ENCODE data around the gene KCNJ5. TPM values are rescaled to one million over a fixed set of nuclear protein-coding genes. Genes with fewer than 3 reads are reported as not detected.

The KCNJ5 gene
- total RNA-seq, 4 donors from 2014 or later: 0.31 to 3.2 (median 0.71) TPM

DNA sequence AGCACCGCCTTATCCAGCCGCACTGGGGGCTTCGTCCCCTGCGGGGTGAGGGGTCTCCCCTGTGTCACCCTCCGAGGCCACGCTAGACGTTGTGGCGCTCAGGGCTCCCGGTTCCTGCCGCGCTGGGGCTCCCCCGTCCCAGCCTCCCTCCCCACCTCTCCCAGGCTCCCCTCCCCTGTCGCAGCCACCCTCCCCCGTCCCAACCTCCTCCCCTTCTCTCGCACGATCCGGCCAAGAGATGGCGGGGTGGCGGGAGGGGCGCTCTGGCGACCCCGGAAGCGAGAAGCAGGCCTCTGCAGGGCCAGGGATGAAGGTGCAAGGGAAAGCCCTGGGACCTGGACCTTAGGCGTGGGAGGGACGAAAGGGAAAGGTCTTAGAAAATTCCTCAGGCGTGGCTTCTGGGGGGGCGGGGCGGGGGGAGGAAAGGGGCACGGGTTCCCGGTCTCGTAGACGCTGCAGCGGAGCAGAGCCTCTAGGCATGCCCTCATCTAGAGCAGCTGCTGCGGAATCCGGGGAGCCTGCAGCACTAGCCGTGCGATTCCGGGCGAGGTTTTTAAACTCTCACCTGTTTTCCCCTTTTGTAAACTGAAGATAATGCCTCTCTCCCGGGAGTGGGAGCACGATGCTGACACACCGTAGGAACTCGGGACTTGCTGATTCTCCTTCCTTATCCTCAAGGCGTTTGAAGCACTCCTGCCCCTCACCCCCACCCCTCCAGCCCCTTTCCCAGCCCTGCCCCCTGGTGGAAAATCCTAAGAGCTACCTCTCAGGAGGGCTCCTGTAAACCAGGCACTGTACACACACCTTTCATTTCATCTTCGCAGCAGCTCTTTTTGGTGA is 14.4 kb downstream of the KCNJ5 start:
- H3K4me1 ChIP-seq: peaks cover 0 to 42% (median 8%) of the 10 kb centered on the region in 3 donors
- 0 to 9% methylated on average over 11 to 14 of the region's 45 CpGs for WGBS, 2 donors (ENCODE audit: low coverage in 1 of 2)
- peak overlapping the region in 3 of 4 donors; percentile 65 to 74 (median 67) for H3K27ac ChIP-seq

DNA sequence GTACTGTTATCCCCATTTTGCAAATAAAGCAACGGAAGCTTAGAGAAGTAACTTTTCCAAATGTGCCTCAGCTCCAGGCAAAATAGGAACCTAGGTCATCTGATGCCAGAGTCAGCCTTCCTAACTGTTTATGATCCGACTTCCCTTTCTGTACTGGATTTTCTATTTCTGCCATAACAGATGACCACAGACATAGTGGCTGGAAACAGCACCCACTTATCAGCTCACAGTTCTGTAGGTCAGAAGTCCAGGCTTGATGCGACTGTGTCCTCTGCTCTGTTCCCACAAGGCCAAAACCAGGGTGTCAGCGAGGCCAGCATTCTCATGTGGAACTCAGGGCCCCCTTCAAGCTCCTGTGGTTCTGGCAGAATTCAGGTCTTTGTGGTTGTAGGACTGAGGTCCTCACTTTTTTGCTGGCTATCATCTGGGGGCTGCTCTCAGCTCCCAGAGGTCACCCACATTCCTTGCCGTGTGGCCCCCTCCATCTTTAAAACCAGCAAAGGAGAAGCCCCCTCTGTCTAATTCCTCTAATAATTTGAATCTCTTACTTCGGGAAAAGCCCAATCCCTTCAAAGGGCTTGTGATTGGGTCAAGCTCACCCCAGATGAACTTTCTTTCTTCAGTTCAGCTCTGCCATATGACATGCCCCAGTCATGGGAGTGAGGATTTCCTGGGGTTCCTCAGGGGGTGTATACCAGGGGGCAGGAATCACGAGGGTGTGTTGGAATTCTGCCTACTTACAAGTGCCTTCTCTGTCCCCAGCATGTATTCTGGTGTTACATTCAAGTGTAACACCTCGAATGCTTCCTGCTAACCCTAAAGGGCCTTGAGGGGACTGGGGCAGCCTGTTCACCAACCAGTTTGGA is 15.3 kb downstream of the KCNJ5 start:
- Histone ChIP-seq H3K27me3 (no peaks in the 10 kb centered on the region), H3K27ac (peak overlapping the region in 2 of 4 donors; percentile 65 to 74), H3K4me3 (peak overlapping the region in 1 of 2 donors; percentile 58), H3K9me3 (no peaks in the 10 kb centered on the region), H3K4me1 (peaks cover 0 to 37% (median 8%) of the 10 kb centered on the region in 3 donors), H3K36me3 (no peaks in the 10 kb centered on the region)
- no peak for TF ChIP-seq EP300 (IDR thresholded peaks at IDR 0.05)
- TF ChIP-seq, protein P1, sequence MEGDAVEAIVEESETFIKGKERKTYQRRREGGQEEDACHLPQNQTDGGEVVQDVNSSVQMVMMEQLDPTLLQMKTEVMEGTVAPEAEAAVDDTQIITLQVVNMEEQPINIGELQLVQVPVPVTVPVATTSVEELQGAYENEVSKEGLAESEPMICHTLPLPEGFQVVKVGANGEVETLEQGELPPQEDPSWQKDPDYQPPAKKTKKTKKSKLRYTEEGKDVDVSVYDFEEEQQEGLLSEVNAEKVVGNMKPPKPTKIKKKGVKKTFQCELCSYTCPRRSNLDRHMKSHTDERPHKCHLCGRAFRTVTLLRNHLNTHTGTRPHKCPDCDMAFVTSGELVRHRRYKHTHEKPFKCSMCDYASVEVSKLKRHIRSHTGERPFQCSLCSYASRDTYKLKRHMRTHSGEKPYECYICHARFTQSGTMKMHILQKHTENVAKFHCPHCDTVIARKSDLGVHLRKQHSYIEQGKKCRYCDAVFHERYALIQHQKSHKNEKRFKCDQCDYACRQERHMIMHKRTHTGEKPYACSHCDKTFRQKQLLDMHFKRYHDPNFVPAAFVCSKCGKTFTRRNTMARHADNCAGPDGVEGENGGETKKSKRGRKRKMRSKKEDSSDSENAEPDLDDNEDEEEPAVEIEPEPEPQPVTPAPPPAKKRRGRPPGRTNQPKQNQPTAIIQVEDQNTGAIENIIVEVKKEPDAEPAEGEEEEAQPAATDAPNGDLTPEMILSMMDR (IDR thresholded peaks at IDR 0.05): no peak
- TF ChIP-seq POLR2AphosphoS5 (IDR thresholded peaks at IDR 0.05): no peak
- TF ChIP-seq POLR2A (IDR thresholded peaks at IDR 0.05): no peak
- 76 to 85% methylated on average over 5 to 6 of the region's 8 CpGs for WGBS, 2 donors (ENCODE audit: low coverage in 1 of 2)
- ATAC-seq: peak; percentile 17

More for the DNA sequence above, 14.4 kb downstream of the KCNJ5 start:
- no peaks in the 10 kb centered on the region for H3K36me3 ChIP-seq
- TF ChIP-seq EP300 (IDR thresholded peaks at IDR 0.05) (no peak), POLR2A (IDR thresholded peaks at IDR 0.05) (no peak), POLR2AphosphoS5 (IDR thresholded peaks at IDR 0.05) (no peak)
- TF ChIP-seq, protein P1 (IDR thresholded peaks at IDR 0.05): peak in 1 of 4 experiments; percentile 66
- no peaks in the 10 kb centered on the region for H3K9me3 ChIP-seq
- no peaks in the 10 kb centered on the region for H3K27me3 ChIP-seq
- H3K4me3 ChIP-seq: peak overlapping the region; percentile 28 to 58
- ATAC-seq: peak; percentile 50

DNA sequence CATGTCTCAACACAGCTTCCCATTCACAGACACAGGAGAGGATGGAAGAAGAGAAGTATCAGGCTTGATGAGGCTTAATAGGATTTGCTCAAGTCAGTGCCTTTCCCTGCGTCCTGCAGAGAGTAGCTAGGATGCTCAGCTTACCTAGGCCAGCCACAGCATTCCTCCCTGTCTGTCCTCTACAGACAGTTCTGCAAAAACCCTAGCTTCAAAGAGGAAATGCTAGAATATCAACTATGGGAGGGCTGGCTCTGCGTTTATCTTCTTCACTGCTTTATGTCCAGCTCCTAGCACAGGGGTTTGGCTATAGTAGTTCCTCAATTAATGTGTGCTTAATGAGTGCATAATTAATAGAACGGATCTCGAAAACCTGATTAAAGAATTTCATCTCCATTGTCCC is 16.4 kb downstream of the KCNJ5 start:
- Histone ChIP-seq H3K36me3 (no peaks in the 10 kb centered on the region), H3K4me3 (no peak overlapping the region), H3K27ac (no peak overlapping the region), H3K4me1 (peaks cover 0 to 37% (median 8%) of the 10 kb centered on the region in 3 donors), H3K27me3 (no peaks in the 10 kb centered on the region), H3K9me3 (no peaks in the 10 kb centered on the region)
- TF ChIP-seq EP300 (IDR thresholded peaks at IDR 0.05) (no peak), POLR2A (IDR thresholded peaks at IDR 0.05) (no peak), POLR2AphosphoS5 (IDR thresholded peaks at IDR 0.05) (no peak)
- TF ChIP-seq, protein P1 (IDR thresholded peaks at IDR 0.05): no peak
- WGBS, 2 donors (ENCODE audit: low coverage in 1 of 2): 85 to 88% methylated on average over 4 of the region's 4 CpGs
- no peak for ATAC-seq

DNA sequence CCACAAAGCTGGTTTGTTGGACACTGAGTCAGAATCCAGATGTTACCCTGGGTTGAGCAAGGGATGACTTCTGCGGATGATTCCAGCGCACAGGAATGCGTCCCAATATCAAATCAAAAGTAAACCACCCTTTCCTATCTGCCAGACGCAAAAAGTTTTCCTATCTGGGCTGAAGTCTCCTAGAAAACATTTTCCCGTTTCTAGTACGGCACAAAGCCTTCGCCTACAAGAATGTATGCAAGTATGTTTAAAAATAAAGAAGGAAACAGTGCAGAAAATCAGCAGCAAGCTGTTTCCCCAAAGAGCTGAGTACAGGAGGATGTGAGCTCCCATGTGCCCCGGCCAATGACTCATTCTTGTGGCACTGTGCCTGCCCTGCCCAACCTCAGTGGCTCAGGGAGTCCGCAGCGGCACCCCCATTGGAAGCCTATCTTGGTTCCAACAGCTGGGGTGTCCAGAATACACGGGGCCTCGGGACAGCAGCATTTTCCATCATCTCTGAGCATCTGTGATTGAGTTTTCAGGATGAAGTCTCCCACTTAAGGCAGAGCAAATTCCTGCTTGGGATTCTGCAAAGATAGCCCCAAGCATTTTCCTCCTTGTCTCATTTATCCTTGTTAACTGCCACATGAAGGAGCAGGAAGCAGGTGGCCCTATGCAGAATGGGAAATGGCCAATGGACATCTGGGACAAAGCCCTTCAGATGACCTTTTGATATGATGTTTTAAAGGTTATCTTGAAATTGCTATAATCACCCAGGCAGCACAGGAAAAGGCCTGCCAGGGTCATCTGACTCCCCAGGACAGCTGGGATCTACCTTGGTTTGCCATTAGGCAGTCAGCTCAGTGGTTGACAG is 17.5 kb downstream of the KCNJ5 start:
- TF ChIP-seq POLR2A (IDR thresholded peaks at IDR 0.05) (no peak), POLR2AphosphoS5 (IDR thresholded peaks at IDR 0.05) (no peak), EP300 (IDR thresholded peaks at IDR 0.05) (no peak)
- TF ChIP-seq, protein P1 (IDR thresholded peaks at IDR 0.05): no peak
- 34 to 50% methylated on average over 6 to 9 of the region's 12 CpGs for WGBS, 2 donors (ENCODE audit: low coverage in 1 of 2)
- peak; percentile 60 for ATAC-seq
- H3K4me1 ChIP-seq: peaks cover 0 to 37% (median 8%) of the 10 kb centered on the region in 3 donors
- peak overlapping the region in 1 of 4 donors; percentile 31 for H3K27ac ChIP-seq
- no peaks in the 10 kb centered on the region for H3K27me3 ChIP-seq
- H3K9me3 ChIP-seq: no peaks in the 10 kb centered on the region
- no peak overlapping the region for H3K4me3 ChIP-seq
- no peaks in the 10 kb centered on the region for H3K36me3 ChIP-seq
